ENCODE measurements around the gene RBPMS2. TPM values are rescaled to one million over a fixed set of nuclear protein-coding genes. Genes with fewer than 3 reads are reported as not detected.

Gene RBPMS2
- total RNA-seq, 4 donors from 2014 or later, result 4.4 to 27.7 (median 11.5) TPM

- in situ Hi-C loops (cut with MboI; ENCODE audit: low pct_ligation_motif_present in 1 of 4, low pct_unique_long_range_greater_than_20kb in 1 of 4, low sequenced_read_pairs in 3 of 4) (no loop called here), intact Hi-C loops (cut with DNase I; ENCODE audit: low total_unique reads) (no loop called here)
- no peak for DNase-seq
- Histone ChIP-seq H3K4me3 (no peak overlapping the region), H3K27me3 (no peaks in the 10 kb centered on the region), H3K36me3 (no peaks in the 10 kb centered on the region), H3K9me3 (no peaks in the 10 kb centered on the region), H3K27ac (no peak overlapping the region), H3K4me1 (no peaks in the 10 kb centered on the region)
- no peak for TF ChIP-seq CTCF (IDR thresholded peaks at IDR 0.05)
- no peak for TF ChIP-seq POLR2AphosphoS5 (IDR thresholded peaks at IDR 0.05)
- TF ChIP-seq EP300 (IDR thresholded peaks at IDR 0.05; ENCODE audit: low read depth), result no peak
- TF ChIP-seq POLR2A (IDR thresholded peaks at IDR 0.05), result no peak
- WGBS, 2 donors (ENCODE audit: low coverage in 1 of 2), result 70 to 86% methylated on average over 3 of the region's 3 CpGs
These were observed 16.9 kb upstream of the RBPMS2 start for GRCh38 chr15:64792282-64792681.

GRCh38 chr15:64791401-64791800, 16.0 kb upstream of the RBPMS2 start:
- H3K27me3 ChIP-seq, result no peaks in the 10 kb centered on the region
- H3K4me1 ChIP-seq, result no peaks in the 10 kb centered on the region
- H3K36me3 ChIP-seq, result no peaks in the 10 kb centered on the region
- WGBS, 2 donors (ENCODE audit: low coverage in 1 of 2), result 6 to 51% methylated on average over 2 to 4 of the region's 4 CpGs
- no peaks in the 10 kb centered on the region for H3K9me3 ChIP-seq
- no peak for TF ChIP-seq CTCF (IDR thresholded peaks at IDR 0.05)
- intact Hi-C loops (cut with DNase I; ENCODE audit: low total_unique reads) (no loop called here), in situ Hi-C loops (cut with MboI; ENCODE audit: low pct_ligation_motif_present in 1 of 4, low pct_unique_long_range_greater_than_20kb in 1 of 4, low sequenced_read_pairs in 3 of 4) (no loop called here)
- DNase-seq, result no peak
- no peak overlapping the region for H3K27ac ChIP-seq
- no peak overlapping the region for H3K4me3 ChIP-seq

- no peak overlapping the region for H3K4me3 ChIP-seq
- in situ Hi-C loops (cut with MboI; ENCODE audit: low pct_ligation_motif_present in 1 of 4, low pct_unique_long_range_greater_than_20kb in 1 of 4, low sequenced_read_pairs in 3 of 4), result no loop called here
- H3K27ac ChIP-seq, result no peak overlapping the region
- no peak for TF ChIP-seq POLR2A (IDR thresholded peaks at IDR 0.05)
- no peak for TF ChIP-seq EP300 (IDR thresholded peaks at IDR 0.05; ENCODE audit: low read depth)
- no peak for TF ChIP-seq CTCF (IDR thresholded peaks at IDR 0.05)
- no peak for TF ChIP-seq POLR2AphosphoS5 (IDR thresholded peaks at IDR 0.05)
- DNase-seq, result no peak
- no peaks in the 10 kb centered on the region for H3K9me3 ChIP-seq
- H3K36me3 ChIP-seq, result no peaks in the 10 kb centered on the region
- intact Hi-C loops (cut with DNase I; ENCODE audit: low total_unique reads), result no loop called here
- 84 to 96% methylated on average over 3 to 4 of the region's 4 CpGs for WGBS, 2 donors (ENCODE audit: low coverage in 1 of 2)
- no peaks in the 10 kb centered on the region for H3K4me1 ChIP-seq
- H3K27me3 ChIP-seq, result no peaks in the 10 kb centered on the region
These were observed 8.4 kb upstream of the RBPMS2 start for GRCh38 chr15:64783796-64784195.

- TF ChIP-seq POLR2AphosphoS5 (IDR thresholded peaks at IDR 0.05) (no peak), CTCF (IDR thresholded peaks at IDR 0.05) (no peak), POLR2A (IDR thresholded peaks at IDR 0.05) (no peak), EP300 (IDR thresholded peaks at IDR 0.05; ENCODE audit: low read depth) (no peak)
- intact Hi-C loops (cut with DNase I; ENCODE audit: low total_unique reads) (no loop called here), in situ Hi-C loops (cut with MboI; ENCODE audit: low pct_ligation_motif_present in 1 of 4, low pct_unique_long_range_greater_than_20kb in 1 of 4, low sequenced_read_pairs in 3 of 4) (no loop called here)
- DNase-seq, result no peak
- H3K4me3 ChIP-seq, result no peak overlapping the region
- H3K4me1 ChIP-seq, result no peaks in the 10 kb centered on the region
- WGBS, 2 donors (ENCODE audit: low coverage in 1 of 2), result 76 to 85% methylated on average over 5 of the region's 5 CpGs
- H3K36me3 ChIP-seq, result no peaks in the 10 kb centered on the region
- no peak overlapping the region for H3K27ac ChIP-seq
- H3K27me3 ChIP-seq, result peaks cover 4% of the 10 kb centered on the region
- H3K9me3 ChIP-seq, result no peaks in the 10 kb centered on the region
These were observed 7.4 kb upstream of the RBPMS2 start for GRCh38 chr15:64782751-64783150.
